SK-N-SH (cell line): Measurements from ENCODE around the gene THEM5. TPM values are rescaled to one million over a fixed set of nuclear protein-coding genes. Genes with fewer than 3 reads are reported as not detected.
A peak's percentile ranks its signal among the peaks of the same experiment; 100 is the strongest.

Experiments
- CTCF ChIA-PET: fragments of 300-600, 350-600 bp; formaldehyde crosslinking; extraction: SDS; loops from one replicate; lab custom pipeline; 2021; lab: Yijun Ruan, JAX
- POLR2A ChIA-PET: fragments of 350-600 bp; sonication (Branson Sonifier 250); formaldehyde crosslinking; extraction: SDS; loops from one replicate; lab custom pipeline; 2020; ENCODE audit warnings: antibody characterized with exemption, inconsistent platforms; lab: Yijun Ruan, JAX
- DNase-seq: peaks from one replicate; pipeline ENCODE4 v3.0.0; 2012
- H2AFZ ChIP-seq: fragments of 200-600 bp; sonication (generic); 2 replicates; pipeline ENCODE4 v1.8.1; 2016; ENCODE audit warnings: antibody characterized with exemption, mild to moderate bottlenecking, low read depth
- H3F3A ChIP-seq: fragments of 200-600 bp; sonication (generic); replicated peaks from 2 replicates; pipeline ENCODE3; 2016; ENCODE audit warnings: antibody characterized with exemption, mild to moderate bottlenecking; ENCODE audit not compliant: insufficient read depth
- H3K27ac ChIP-seq, 2 experiments: fragments of 200-500 bp in 1 of 2; fragments of 200-600 bp in 1 of 2; sonication (Bioruptor generic) in 1 of 2; sonication (generic), shearing (Covaris generic) in 1 of 2; 2 replicates each; pipeline versions ENCODE4 v1.5.1 to v1.6.1; 2014 to 2016; ENCODE audit warnings: low read depth in 2 of 2, inconsistent platforms in 1 of 2, low read length in 1 of 2, mild to moderate bottlenecking in 1 of 2, mixed read lengths in 1 of 2
- H3K27me3 ChIP-seq: fragments of 200-600 bp; sonication (generic), shearing (Covaris generic); 2 replicates; pipeline ENCODE4 v1.6.1; 2016; ENCODE audit warnings: mixed run types; ENCODE audit not compliant: insufficient read depth
- H3K36me3 ChIP-seq, 2 experiments: fragments of 200-500 bp in 1 of 2; fragments of 200-600 bp in 1 of 2; sonication (Bioruptor generic) in 1 of 2; sonication (generic) in 1 of 2; replicated peaks in 1 of 2; 2 replicates each; pipeline versions ENCODE3 to v1.5.1; 2014 to 2016; ENCODE audit warnings: low read length in 1 of 2, mild to moderate bottlenecking in 1 of 2; ENCODE audit not compliant: insufficient read depth in 2 of 2, control insufficient read depth in 1 of 2
- H3K4me1 ChIP-seq, 2 experiments: fragments of 200-500 bp in 1 of 2; fragments of 200-600 bp in 1 of 2; sonication (Bioruptor generic) in 1 of 2; sonication (generic), shearing (Covaris generic) in 1 of 2; 2 replicates each; pipeline versions ENCODE4 v1.5.1 to v1.6.1; 2014 to 2016; ENCODE audit warnings: low read depth in 1 of 2, low read length in 1 of 2, mixed run types in 1 of 2; ENCODE audit not compliant: insufficient read depth in 2 of 2, control insufficient read depth in 1 of 2
- H3K4me2 ChIP-seq: fragments of 200-600 bp; sonication (generic), shearing (Covaris generic); 2 replicates; pipeline ENCODE4 v1.6.1; 2017; ENCODE audit warnings: mixed run types
- H3K4me3 ChIP-seq, 2 experiments: fragments of 200-500 bp in 1 of 2; fragments of 200-600 bp in 1 of 2; sonication (Bioruptor generic) in 1 of 2; sonication (generic), shearing (Covaris generic) in 1 of 2; 2 replicates each; pipeline versions ENCODE4 v1.5.1 to v1.8.1; 2014 to 2016; ENCODE audit warnings: low read depth in 2 of 2, inconsistent platforms in 1 of 2, low read length in 1 of 2, mild to moderate bottlenecking in 1 of 2, mixed read lengths in 1 of 2, moderate library complexity in 1 of 2
- H3K79me2 ChIP-seq: fragments of 200-600 bp; sonication (generic); 2 replicates; pipeline ENCODE4 v1.8.1; 2017; ENCODE audit warnings: mild to moderate bottlenecking; ENCODE audit not compliant: insufficient read depth
- H3K9ac ChIP-seq: fragments of 200-600 bp; sonication (generic); 2 replicates; pipeline ENCODE4 v1.6.1; 2017; ENCODE audit warnings: mixed run types
- H3K9me2 ChIP-seq: fragments of 200-600 bp; sonication (generic); 2 replicates; pipeline ENCODE4 v1.6.1; 2017; ENCODE audit warnings: mixed run types
- H3K9me3 ChIP-seq: fragments of 200-600 bp; sonication (generic); 2 replicates; pipeline ENCODE4 v1.6.1; 2017; ENCODE audit warnings: mixed run types, mild to moderate bottlenecking, moderate library complexity
- H4K20me1 ChIP-seq: fragments of 200-600 bp; sonication (generic); 2 replicates; pipeline ENCODE4 v1.6.1; 2017; ENCODE audit warnings: mild to moderate bottlenecking, mixed run types; ENCODE audit not compliant: insufficient read depth
- CHD2 ChIP-seq: fragments of 150-350 bp; IDR thresholded peaks from 2 replicates; pipeline ENCODE4 v1.6.1; 2018; ENCODE audit warnings: low read length; ENCODE audit not compliant: partially characterized antibody
- CTCF ChIP-seq: fragments of 200-600 bp; sonication (generic); IDR thresholded peaks from 2 replicates; pipeline ENCODE4 v1.6.1; 2017; ENCODE audit warnings: antibody characterized with exemption, mild to moderate bottlenecking, moderate library complexity
- FOSL2 ChIP-seq: IDR thresholded peaks from 2 replicates; pipeline ENCODE4 v1.4.0; 2012; ENCODE audit warnings: low read depth, mild to moderate bottlenecking, moderate library complexity, borderline replicate concordance
- FOXJ3 ChIP-seq: sonication (generic); formaldehyde crosslinking; IDR thresholded peaks from 2 replicates; pipeline ENCODE4 v1.5.1; 2020; ENCODE audit warnings: mild to moderate bottlenecking, missing genetic modification reagents
- GATA2 ChIP-seq: sonication (generic); formaldehyde crosslinking; IDR thresholded peaks from 2 replicates; pipeline ENCODE4 v1.5.0; 2020; ENCODE audit warnings: mild to moderate bottlenecking, missing genetic modification reagents
- IRF3 ChIP-seq: fragments of 150-350 bp; IDR thresholded peaks from 2 replicates; pipeline ENCODE4 v1.6.1; 2016; ENCODE audit warnings: mild to moderate bottlenecking, low read depth, low read length
- PBX3 ChIP-seq: IDR thresholded peaks from 2 replicates; pipeline ENCODE4; 2012
- REST ChIP-seq: IDR thresholded peaks from 2 replicates; pipeline ENCODE4 v1.6.1; 2012; ENCODE audit warnings: mild to moderate bottlenecking, low read depth, low read length, moderate library complexity
- SIN3A ChIP-seq: IDR thresholded peaks from 2 replicates; pipeline ENCODE4 v1.6.1; 2012; ENCODE audit warnings: low read depth, mild to moderate bottlenecking, low read length, moderate library complexity, borderline replicate concordance
- TAF1 ChIP-seq: IDR thresholded peaks from 2 replicates; pipeline ENCODE4 v1.6.1; 2012; ENCODE audit warnings: low read depth, mild to moderate bottlenecking, low read length, moderate library complexity, borderline replicate concordance
- TCF12 ChIP-seq: IDR thresholded peaks from 2 replicates; pipeline ENCODE4 v1.4.0; 2012
- TEAD4 ChIP-seq: IDR thresholded peaks from 2 replicates; pipeline ENCODE4 v1.4.0; 2012; ENCODE audit warnings: mild to moderate bottlenecking, borderline replicate concordance; ENCODE audit not compliant: insufficient read depth
- USF2 ChIP-seq: fragments of 150-350 bp; IDR thresholded peaks from 2 replicates; pipeline ENCODE4 v1.6.1; 2017; ENCODE audit warnings: antibody characterized with exemption, low read length, low read depth, borderline replicate concordance
- YY1 ChIP-seq: IDR thresholded peaks from 2 replicates; pipeline ENCODE4 v1.4.0; 2012; ENCODE audit warnings: low read depth, mild to moderate bottlenecking
- WGBS: methylation state at CpG from one replicate; pipeline ENCODE4 v1.1.6; 2017; ENCODE audit warnings: low lambda C conversion rate; 5-methylcytosine and 5-hydroxymethylcytosine counted together
- polyA plus RNA-seq, 3 experiments: library from polyadenylated mRNA; depleted of rRNA; stranded (reverse); fragments of >200 nt; gene quantifications; 2 replicates each; pipeline ENCODE4 v1.2.3, GENCODE V29; 2012

The THEM5 gene
- polyA plus RNA-seq, 1 of the 3 experiments (the other 2 are of a cell fraction): not detected

GRCh38 chr1:151803915-151804314 is 49.6 kb downstream of the THEM5 start:
- Histone ChIP-seq H3K27ac (peak overlapping the region in 1 of 2 experiments; percentile 95; a peak in 2 of 4 replicates), H3F3A (no peaks in the 10 kb centered on the region), H4K20me1 (no peaks in the 10 kb centered on the region), H3K4me2 (no peak overlapping the region), H3K9me2 (no peaks in the 10 kb centered on the region), H3K36me3 (no peaks in the 10 kb centered on the region), H3K9me3 (no peaks in the 10 kb centered on the region), H2AFZ (no peak overlapping the region), H3K9ac (no peak overlapping the region), H3K27me3 (peaks cover 45% of the 10 kb centered on the region), H3K4me1 (peaks cover 0 to 66% of the 10 kb centered on the region in 2 experiments; a peak in 2 of 4 replicates), H3K4me3 (no peak overlapping the region), H3K79me2 (no peaks in the 10 kb centered on the region)
- 90% methylated on average over 3 of the region's 3 CpGs for WGBS
- CTCF ChIA-PET: interaction anchor here (2.5 kb wide), 1 partner anchor 15 kb away, joined by 9 read pairs; no protein-coding TSS in a partner anchor
- POLR2A ChIA-PET: interaction anchor here (1.4 kb wide), 1 partner anchor 40 kb away, joined by 4 read pairs; the partner anchor contains the start of gene MRPL9
- no peak for DNase-seq
- TF ChIP-seq PBX3 (no peak), YY1 (no peak), USF2 (no peak), TCF12 (no peak), REST (no peak), IRF3 (no peak), FOXJ3 (CRISPR knock-in tag) (no peak), TAF1 (no peak), CTCF (no peak), FOSL2 (no peak), SIN3A (no peak), TEAD4 (no peak), CHD2 (no peak), GATA2 (CRISPR knock-in tag) (no peak)
